H1 (cell line): Measurements from ENCODE around the gene OR8B12. TPM values are rescaled to one million over a fixed set of nuclear protein-coding genes. Genes with fewer than 3 reads are reported as not detected.

ENCODE experiments used
- BRCA1 ChIP-seq: IDR thresholded peaks from 2 replicates; pipeline ENCODE4 v1.6.1; 2012; ENCODE audit warnings: low read depth, low read length, improper control_type of control experiment
- CBX5 ChIP-seq: fragments of 300-800, 300-1000 bp; sonication (generic); IDR thresholded peaks from 2 replicates; pipeline ENCODE4 v1.7.1; 2016; ENCODE audit warnings: antibody characterized with exemption, low read length, low read depth
- CHD1 ChIP-seq: IDR thresholded peaks from 2 replicates; pipeline ENCODE4 v1.6.1; 2012; ENCODE audit warnings: low read depth, low read length, improper control_type of control experiment
- PHF8 ChIP-seq: fragments of 200-600 bp; sonication (generic); conservative IDR thresholded peaks from 2 replicates; pipeline ENCODE4 v1.7.1; 2012; ENCODE audit warnings: low read depth, mild to moderate bottlenecking, inconsistent platforms, low read length, moderate library complexity
- RAD21 ChIP-seq, 2 experiments: IDR thresholded peaks in 1 of 2; conservative IDR thresholded peaks in 1 of 2; 2 replicates each; pipeline ENCODE4 v1.6.1; 2011; ENCODE audit warnings: low read depth in 2 of 2, low read length in 2 of 2, improper control_type of control experiment in 1 of 2, inconsistent platforms in 1 of 2, mild to moderate bottlenecking in 1 of 2, moderate library complexity in 1 of 2
- RNF2 ChIP-seq: fragments of 200-900, 300-1000 bp; sonication (generic); IDR thresholded peaks from 2 replicates; pipeline ENCODE4 v1.7.1; 2016; ENCODE audit warnings: borderline replicate concordance, low read depth, mild to moderate bottlenecking, antibody characterized with exemption, low read length; ENCODE audit not compliant: poor library complexity, severe bottlenecking; ENCODE audit errors: missing control alignments
- SIRT6 ChIP-seq: IDR thresholded peaks from one replicate; pipeline ENCODE4 v1.7.1; 2012; ENCODE audit warnings: low read length, inconsistent platforms
- SIX5 ChIP-seq: IDR thresholded peaks from 2 replicates; pipeline ENCODE4 v1.6.1; 2011; ENCODE audit warnings: mild to moderate bottlenecking, low read depth, low read length
- SP2 ChIP-seq: IDR thresholded peaks from 2 replicates; pipeline ENCODE4 v1.6.1; 2012; ENCODE audit warnings: mild to moderate bottlenecking, low read length, inconsistent platforms
- TCF12 ChIP-seq: IDR thresholded peaks from 2 replicates; pipeline ENCODE4 v1.6.1; 2011; ENCODE audit warnings: low read depth, mild to moderate bottlenecking, low read length
- ZNF274 ChIP-seq: IDR thresholded peaks from 2 replicates; pipeline ENCODE4 v1.7.0; 2012; ENCODE audit warnings: low read length, borderline replicate concordance; ENCODE audit errors: extremely low read depth
- polyA plus RNA-seq, 7 experiments: library from polyadenylated mRNA; depleted of rRNA in 3 of 7; stranded (reverse) in 5 of 7; unstranded in 2 of 7; fragments of >200 nt in 5 of 7; fragments of 200-250 nt in 2 of 7; gene quantifications; 1 replicate in 5 of 7; 2 replicates in 1 of 7; 4 replicates in 1 of 7; pipeline versions ENCODE4 v1.2.1 to v1.2.3, GENCODE V29; 2011 to 2013; ENCODE audit warnings: missing spikeins in 2 of 7, mixed read lengths in 2 of 7
- total RNA-seq: library from RNA; stranded (reverse); fragmentation: NEBNext Ultra II Directional; extraction: Animal tissue kit (Norgen Biotek cat#: 25700); gene quantifications from 2 replicates; pipeline ENCODE4 v1.2.1, GENCODE V29; 2021

OR8B12 gene
- total and polyA plus RNA-seq, 2 of the 8 experiments (the other 6 are each of a cell fraction or from before 2014, with no cell fraction given): not detected

DNA sequence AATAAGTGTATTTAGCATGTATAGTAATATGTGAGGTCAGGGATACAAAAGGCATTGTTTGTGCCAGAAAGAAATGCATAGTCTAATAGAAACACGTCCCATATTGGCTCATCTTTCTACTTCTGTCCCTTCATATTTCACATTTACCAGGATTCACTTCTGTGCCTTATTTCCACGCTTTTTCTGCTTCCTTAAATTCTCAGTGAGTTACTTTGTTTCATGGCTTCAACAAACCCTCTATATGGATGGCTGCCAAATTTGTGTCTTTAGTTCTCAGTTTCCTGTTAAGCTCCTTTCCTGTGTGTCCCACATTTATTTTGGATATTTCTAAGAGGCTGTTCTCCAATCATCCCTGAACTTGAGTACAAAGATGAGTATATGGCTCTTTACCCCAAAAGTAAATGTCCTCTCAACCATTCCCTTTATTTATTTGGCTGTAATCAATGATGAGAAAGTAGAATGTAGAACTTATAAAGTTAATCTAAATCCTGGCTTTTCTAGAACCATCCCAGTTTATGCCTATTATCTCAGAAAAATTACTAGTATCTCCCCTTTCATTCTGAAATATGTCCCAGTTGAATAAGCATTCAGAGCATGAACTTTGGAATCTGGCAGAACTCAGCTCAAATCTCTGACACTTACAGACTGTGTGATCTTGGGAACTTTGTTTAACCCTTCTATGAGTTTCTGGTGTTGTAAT lies 23.5 kb downstream of the OR8B12 start (continued):
- TF ChIP-seq SIRT6 (no peak), SIX5 (no peak), BRCA1 (no peak), PHF8 (no peak), ZNF274 (no peak), CHD1 (no peak), RAD21 (IDR thresholded peaks at IDR 0.05 in 1 of 2, conservative IDR thresholded peaks at IDR 0.05 in 1 of 2; ENCODE audit: low read depth in 2 of 2, low read length in 2 of 2) (no peak), RNF2 (no peak), CBX5 (no peak), SP2 (no peak), TCF12 (no peak)
